CD4-positive, alpha-beta T cell treated with Interleukin-12 subunit alpha and Interleukin-12 subunit beta, for 1 hour (primary cell): ENCODE results near the gene STYXL2.

ENCODE experiments used
- DNase-seq: peaks from one replicate; pipeline ENCODE4 v3.0.0-alpha.2; 2020

Gene STYXL2

GRCh38 chr1:167137332-167137781, 43.5 kb downstream of the STYXL2 start:
- no peak for DNase-seq

GRCh38 chr1:167137793-167138510, 44.1 kb downstream of the STYXL2 start:
- no peak for DNase-seq

- no peak for DNase-seq
Measured at GRCh38 chr1:167138703-167139102, 44.8 kb downstream of the STYXL2 start.

- DNase-seq: no peak
Measured at GRCh38 chr1:167141963-167142362, 48.1 kb downstream of the STYXL2 start.
